Transverse colon (tissue), 3 donors: ENCODE measurements around the gene PHF21A.

Source experiments
- EP300 ChIP-seq: sonication (generic); formaldehyde crosslinking; IDR thresholded peaks from one replicate; pipeline ENCODE4 v1.6.1; 2017; ENCODE audit warnings: antibody characterized with exemption, low read depth
- TF ChIP-seq, protein P1 (sequence below), 5 experiments: fragments of 200-600 bp in 3 of 5; fragments of 450-650 bp in 2 of 5; sonication (generic) in 3 of 5; IDR thresholded peaks; 1 replicate in 2 of 5; 2 replicates in 3 of 5; pipeline ENCODE4 v1.5.1; 2016 to 2017; ENCODE audit warnings: antibody characterized with exemption in 5 of 5, inconsistent platforms in 3 of 5, mild to moderate bottlenecking in 2 of 5, moderate library complexity in 1 of 5

DNA sequence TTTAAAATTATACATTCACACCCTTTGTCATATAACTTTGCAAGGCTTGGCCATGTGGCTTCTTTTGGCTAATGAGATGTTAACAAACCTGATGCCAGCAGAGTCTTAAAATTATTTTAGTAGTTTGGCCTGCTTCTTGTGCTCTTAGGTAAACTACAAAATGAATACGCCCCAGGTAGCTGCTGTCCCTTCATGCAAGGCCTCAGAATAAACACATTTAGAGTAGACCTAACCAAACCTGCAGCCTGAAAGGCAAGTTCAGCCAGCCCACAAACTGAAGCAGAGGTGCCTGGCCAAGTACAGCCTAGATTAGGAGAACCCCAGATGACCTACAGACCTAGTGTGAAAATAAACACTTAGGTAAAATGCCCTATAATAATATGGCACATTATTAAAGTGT, 50.2 kb downstream of the PHF21A start:
- TF ChIP-seq EP300 = no peak
- TF ChIP-seq, protein P1, sequence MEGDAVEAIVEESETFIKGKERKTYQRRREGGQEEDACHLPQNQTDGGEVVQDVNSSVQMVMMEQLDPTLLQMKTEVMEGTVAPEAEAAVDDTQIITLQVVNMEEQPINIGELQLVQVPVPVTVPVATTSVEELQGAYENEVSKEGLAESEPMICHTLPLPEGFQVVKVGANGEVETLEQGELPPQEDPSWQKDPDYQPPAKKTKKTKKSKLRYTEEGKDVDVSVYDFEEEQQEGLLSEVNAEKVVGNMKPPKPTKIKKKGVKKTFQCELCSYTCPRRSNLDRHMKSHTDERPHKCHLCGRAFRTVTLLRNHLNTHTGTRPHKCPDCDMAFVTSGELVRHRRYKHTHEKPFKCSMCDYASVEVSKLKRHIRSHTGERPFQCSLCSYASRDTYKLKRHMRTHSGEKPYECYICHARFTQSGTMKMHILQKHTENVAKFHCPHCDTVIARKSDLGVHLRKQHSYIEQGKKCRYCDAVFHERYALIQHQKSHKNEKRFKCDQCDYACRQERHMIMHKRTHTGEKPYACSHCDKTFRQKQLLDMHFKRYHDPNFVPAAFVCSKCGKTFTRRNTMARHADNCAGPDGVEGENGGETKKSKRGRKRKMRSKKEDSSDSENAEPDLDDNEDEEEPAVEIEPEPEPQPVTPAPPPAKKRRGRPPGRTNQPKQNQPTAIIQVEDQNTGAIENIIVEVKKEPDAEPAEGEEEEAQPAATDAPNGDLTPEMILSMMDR (IDR thresholded peaks at IDR 0.05) = no peak
